HG02870 (cell line): ENCODE data around the gene NFAM1.

ENCODE experiments used
- ATAC-seq: cut with Tn5 transposase; IDR thresholded peaks from one replicate; pipeline ENCODE4 v1.9.1; 2021; ENCODE audit warnings: mild to moderate bottlenecking, moderate library complexity; ENCODE audit not compliant: unreplicated experiment

NFAM1 gene, protein sequence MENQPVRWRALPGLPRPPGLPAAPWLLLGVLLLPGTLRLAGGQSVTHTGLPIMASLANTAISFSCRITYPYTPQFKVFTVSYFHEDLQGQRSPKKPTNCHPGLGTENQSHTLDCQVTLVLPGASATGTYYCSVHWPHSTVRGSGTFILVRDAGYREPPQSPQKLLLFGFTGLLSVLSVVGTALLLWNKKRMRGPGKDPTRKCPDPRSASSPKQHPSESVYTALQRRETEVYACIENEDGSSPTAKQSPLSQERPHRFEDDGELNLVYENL

DNA sequence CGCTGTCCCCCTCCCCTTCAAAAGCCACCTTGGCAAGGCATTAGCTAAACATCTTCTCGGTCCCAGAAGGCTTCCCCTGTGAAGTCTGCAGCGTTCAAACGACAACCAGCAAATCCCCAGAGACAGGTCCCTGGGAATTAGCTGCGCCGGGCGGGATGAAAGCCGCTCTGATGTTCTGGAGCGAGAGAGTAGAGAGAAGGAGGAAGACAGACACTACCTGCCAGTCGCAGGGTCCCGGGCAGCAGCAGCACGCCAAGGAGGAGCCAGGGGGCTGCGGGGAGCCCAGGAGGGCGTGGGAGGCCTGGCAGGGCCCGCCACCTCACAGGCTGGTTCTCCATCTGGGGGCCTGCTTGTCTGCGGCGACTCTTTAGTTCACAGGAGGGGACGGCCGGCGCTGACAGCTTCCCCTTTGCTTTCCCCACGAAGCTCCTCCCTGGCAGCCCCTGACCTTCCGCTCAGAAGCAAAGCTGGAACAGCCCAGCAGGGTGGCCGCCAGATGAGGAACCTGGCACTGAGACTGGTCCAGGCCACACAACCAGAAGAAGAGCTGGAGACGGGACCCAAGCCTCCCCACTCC, at the start of gene NFAM1:
Gene NFAM1 (minus strand): TSS at position 384 of the 577 bp plus-strand sequence. CDS start 46 bp downstream, at position 338.
- ATAC-seq: no peak

DNA sequence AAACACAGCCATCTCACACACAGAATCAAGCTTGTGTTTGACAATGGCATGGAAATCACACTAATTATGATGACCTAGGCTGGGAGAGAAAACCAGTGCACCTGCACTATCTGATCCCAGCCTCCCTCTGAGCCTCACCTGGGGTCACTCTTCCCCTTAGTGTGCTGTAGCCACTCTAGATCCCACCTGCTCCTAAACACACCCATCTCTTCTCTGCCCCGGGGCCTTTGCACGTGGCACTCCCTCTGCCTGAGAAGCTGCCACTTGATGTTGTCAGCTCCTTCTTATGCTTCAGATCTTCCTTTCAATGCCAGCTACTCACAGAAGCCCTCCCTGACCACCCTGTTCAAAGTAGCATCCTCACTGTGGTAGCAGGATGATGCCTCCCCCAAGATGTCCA, 42.9 kb upstream of the NFAM1 start:
- ATAC-seq: no peak

DNA sequence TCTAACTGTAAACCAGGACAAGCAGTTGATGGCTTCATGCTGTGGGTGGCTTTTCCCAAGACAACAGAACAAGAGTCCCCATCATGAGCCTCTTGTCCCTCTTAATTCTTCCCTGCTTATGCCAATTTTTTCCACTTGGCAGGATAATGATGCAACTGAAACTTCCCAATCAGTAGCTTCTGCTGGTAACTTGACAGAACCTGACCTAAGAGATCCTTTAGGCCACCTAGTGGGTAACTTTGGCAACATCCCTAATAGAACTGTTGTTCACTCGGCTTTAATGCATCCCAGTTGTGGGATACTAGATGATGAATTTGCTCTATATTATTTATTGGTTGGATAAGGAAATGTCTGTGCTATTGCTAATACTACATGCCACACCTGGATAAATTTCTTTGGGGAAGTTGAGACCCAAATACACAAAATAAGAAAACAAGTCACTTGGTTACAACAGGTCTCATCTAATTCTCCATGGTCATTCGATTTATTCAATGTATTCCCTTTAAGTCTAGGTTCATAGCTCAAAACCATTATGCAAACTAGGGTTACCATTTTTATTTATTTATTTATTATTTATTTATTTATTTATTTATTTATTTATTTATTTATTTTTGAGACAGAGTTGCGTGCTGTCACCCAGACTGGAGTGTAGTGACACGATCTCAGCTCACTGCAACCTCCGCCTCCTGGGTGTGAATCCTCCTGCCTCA, 41.4 kb upstream of the NFAM1 start:
- no peak for ATAC-seq

DNA sequence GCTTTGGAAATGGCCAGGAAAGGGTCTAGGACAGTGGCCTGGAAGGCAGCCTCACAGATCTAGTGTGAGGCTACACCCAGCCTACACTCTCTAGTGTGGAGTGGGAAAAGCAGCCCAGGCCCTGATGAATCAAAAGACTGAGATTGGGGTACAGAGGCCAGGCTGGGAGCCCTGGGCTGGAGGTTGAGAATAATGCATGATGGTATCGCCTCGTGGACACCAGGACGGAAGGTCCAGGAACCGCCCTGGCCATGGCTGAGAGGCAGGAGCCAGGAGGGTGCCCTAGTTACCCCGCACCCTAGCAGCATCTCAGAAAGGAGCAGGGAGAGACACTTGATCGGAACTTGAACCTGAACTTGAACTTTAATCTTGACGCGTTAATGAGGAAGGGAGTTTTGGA, 40.5 kb upstream of the NFAM1 start:
- no peak for ATAC-seq

DNA sequence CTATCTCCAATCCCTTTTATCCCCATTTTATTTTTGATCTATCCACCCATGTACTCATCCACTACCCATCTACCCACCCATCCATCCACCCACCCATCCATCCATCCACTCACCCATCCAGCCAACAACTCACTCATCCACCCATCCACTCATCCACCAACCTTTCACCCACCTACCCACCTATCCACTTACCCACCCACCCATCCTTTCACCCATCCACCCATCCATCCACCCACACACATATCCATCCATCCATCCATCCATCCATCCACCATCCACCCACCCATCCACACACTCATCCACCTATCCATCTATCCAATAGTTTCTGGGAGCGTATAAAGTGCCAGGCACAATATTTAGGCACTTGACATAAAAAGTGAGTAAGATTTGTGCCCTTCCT, 39.2 kb upstream of the NFAM1 start:
- no peak for ATAC-seq

DNA sequence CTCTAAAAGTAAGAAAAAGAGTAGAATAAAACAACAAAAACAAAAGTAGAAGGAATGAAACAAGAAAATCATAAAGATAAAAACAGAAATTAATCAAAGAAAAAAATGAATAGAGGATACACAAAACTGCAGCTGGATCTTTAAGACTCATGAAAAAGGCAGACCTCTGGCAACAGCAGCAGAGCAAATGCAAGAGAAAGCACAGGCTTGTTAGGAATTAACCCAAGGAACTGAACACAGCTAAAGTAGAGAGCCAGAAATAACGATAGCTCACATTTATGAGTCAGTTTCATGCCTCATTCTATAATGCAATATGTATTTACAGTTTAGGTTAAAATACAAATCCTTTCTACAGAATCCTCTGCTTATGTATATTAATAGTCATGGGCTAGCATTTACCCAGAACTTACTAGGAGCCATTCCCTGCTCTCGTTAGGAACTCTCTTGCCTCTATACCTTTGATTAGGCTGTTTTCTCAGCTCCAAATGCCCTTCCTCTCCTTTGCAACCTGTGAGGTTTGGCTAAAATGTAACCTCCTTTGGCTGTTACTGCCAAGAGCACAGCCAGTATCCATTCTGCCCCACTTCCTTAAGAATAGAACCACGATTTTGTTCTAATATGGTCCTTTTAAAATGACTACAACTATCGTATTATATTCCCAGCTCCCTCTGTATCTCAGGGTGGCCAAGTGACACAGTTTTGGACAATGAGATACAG, 38.3 kb upstream of the NFAM1 start:
- ATAC-seq: no peak

DNA sequence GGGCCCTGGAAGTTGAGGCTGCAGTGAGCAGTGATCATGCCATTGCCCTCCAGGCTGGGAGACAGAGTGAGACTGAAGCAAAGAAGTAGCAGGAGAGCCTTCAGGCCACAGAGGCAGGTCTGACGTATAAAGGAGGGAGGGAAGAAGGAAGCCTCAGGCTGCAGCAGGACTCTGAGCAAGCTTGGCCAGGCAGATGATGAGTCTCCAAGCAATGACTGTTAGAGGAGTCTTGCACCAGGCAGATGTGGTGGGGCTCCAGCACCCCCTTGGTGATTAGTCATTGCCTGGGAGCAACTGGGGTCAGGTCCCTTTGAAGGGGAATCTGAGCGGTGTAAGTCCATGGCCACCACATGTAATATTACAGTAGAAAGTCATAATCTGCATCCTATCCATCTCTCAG, 36.6 kb upstream of the NFAM1 start:
- no peak for ATAC-seq

DNA sequence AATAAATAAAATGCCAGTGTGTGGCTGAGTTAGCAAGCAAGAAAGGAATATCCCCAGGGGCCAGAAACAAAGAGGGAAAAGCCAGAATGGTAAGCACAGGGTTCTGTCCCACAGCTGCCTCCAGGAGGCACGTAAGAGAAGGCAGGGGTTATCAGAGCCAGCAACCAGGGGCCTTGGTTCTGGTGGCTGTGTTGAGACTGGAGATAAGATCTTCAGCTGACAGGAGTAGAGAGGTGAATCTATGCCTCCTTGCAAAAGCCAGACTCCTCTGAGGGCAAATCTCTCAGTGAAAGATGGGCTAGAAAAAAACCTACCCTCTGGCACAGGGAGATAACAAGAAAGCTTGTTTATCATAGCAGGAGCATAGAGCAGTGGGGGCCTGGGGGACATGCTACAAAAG, 29.8 kb upstream of the NFAM1 start:
- ATAC-seq: no peak

DNA sequence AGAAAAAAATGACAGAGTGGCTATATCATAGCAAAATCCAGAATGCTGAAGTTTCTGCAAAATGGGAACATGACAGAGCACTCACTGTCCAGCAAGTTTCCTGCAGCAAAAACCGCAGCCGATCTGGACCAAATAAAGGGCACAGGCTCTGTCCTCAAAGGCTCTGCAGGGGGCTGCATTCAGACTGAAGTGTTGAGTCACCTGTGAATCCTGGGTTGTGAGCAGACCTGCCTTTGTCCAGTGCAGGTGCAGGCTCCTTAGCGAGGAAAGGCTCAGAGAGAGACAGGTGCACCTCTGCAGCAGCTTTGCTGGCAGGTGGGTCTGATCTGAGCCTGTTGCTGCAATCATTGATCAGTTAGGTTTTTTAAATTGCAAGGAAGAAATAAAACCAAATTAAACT, 29.3 kb upstream of the NFAM1 start:
- no peak for ATAC-seq

DNA sequence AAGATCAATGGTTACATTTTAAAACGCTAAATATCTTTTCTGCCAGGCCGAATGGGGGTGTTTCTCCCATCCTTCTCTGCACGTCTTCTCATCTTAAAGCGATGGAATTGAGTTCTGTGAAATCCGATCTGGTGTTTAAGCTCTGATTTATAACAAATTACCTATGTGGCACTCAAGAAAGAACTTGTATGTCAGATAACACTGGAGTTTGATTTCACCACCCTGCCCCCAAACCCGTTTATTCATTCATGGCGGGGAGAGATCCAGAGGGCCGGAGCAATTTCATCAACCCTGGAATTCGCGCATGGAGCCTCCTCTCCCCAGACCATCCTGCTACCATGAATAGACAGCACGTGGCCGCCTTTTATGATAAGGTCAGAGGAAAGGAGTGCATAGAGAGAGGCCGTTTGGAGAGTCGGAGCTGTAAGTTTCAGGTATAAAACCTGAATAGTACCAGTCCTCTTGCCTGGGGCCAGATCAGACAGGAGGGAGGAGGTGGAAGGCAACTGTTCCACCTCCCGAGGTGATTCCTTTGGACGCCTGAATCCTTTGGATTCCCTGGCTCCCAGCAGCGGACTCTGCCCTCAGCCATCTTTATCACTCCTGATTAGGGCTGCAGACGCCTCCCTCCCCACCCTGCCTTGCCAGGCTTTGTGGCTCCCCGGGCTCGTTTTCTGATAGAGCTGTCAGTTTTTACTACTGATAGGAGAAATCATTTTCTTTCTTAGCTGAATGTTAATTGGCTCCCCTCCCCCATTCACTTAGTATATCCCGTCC, 27.3 kb upstream of the NFAM1 start:
- ATAC-seq: no peak

DNA sequence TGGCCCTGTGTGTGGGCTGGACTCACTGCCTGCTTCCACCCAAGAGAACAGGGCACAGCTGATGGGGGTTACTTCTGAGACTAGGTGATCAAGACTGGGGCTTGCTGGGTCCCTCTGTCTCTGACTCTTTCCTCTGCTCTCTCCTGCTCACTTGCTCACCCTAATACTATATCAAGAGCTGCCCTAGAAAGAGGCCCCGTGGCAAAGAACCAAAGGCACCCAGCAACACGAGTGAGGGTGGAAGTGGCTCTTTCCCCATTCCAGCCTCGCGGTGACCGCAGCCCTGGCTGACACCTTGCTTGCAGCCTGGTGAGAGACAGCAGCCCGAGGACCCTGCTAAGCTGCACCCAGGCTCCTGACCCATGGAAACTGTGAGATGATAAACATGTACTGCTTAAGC, 20.7 kb upstream of the NFAM1 start:
- ATAC-seq: no peak

DNA sequence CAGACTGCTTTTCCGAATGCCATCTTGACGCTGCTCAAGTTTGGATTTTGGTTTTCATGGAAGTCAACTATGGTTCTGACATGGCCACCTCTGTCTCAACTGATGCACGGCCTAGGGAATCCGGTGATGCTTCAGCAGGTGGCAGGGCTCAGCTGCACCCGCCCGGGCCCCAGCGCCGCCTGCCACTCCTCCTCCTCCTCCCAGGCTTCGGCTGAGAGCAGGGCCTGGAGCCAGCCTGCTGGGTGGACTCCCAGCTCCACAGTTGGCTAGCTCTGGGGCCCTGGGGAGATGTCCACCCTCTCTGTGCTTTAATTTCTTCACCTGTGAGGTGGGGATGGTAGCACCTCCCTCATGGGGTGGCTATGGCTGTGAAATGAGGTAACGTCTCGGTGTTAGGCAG, 20.3 kb upstream of the NFAM1 start:
- no peak for ATAC-seq

DNA sequence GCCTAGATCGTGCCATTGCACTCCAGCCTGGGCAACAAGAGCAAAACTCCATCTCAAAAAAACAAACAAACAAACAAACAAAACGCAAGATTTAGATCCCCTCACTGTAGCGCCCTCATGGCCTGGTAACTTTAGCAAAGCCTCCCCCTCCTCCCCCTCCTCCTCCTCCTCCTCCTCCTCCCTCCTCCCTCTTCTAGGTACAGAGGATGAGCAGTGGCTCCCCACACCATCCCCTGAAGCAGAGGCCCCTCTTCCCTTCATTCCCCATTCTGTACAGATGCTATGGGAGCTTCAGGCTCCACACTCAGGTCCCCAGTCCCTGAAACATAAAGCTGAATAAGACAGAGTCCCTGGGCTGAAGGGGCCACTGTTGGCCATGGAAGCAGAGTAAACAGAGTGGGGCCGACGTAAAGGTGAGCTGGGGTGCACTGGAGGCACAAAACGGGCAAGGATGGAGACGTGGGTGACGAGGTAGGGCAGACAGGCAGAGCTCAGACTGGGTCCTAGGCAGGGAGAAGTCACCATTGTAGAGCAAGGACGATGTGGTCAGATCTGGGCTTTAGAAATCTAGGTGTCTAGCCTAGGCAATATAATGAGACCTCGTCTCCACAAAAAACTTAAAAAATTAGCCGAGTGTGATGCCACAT, 19.4 kb upstream of the NFAM1 start:
- no peak for ATAC-seq

DNA sequence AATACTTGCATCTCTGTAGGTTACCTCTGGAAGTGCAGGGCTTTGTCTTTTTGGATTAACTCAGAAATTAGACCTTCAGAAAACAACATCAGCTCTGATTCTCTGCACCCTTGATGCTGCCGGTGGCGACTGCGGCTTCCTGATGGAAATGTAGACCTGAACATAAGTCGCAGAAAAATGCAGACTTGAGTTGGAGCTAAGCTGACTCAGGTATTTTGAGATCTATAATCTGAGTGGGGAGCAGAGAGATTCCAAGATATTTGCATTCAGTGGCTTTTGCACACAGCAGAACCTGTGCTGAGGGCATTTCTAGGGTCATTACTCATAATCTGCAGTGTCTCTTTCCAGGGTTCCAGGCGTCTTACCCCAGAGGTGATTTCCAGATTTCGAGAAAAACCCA, 18.7 kb upstream of the NFAM1 start:
- no peak for ATAC-seq

DNA sequence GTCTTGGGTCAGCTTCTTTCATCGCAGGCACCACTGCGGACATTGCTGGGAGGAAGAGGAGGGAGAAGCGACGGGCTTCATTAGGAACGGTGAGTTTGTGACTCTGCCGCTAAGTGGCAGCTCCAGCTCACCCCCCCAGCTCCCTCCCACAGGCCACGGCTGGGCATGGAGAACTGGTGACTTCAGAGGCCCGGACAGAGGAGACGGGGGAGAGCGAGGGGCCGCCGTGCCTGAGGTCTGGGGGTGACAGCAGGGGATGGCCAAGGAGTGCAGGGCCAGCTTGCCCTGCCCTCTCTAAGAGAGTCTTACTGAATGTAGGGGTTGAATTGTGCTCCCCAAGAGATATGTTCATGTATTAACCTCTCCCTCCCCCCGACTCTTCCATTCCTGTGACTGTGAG, 13.9 kb upstream of the NFAM1 start:
- no peak for ATAC-seq

DNA sequence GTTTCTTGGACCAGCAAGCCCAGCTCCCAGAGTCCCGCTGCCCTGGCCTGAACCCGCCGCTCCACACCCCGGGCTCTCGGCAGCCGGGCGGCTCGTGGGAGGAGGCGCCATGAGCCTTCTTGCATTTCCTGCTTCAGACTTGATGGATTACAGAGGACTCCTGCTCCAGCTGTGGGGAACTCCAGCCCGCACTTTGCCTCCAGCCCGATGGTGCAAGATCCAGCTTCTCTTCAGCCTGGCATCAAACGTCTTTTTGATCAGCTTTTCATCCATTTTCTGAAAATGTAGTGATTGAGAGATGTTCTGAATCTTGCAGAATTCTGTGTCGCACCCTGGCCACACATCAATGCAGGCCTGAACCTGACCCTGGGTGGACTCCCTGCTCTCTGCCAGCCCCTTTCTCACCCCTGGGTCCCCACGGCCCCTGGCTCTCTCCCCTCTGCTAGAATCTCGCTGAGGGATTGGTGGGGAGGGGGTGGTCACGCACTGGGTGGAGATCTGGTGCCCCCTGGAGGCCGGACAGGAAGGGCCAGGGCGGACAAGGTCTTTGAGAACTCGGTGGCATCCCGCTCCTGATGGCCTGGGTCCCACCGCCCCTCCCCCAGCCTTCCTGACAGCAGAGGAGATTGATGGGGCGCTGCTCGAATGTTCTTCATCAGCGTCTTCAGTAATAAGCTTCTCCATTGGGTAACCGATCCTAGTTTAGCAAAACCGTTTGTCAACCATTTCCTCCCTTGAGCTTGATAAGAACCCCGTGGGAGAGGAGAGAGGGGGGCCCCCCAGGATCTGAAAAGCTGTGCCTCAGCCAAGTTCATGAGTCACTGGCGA, 12.1 kb upstream of the NFAM1 start:
- ATAC-seq: no peak

DNA sequence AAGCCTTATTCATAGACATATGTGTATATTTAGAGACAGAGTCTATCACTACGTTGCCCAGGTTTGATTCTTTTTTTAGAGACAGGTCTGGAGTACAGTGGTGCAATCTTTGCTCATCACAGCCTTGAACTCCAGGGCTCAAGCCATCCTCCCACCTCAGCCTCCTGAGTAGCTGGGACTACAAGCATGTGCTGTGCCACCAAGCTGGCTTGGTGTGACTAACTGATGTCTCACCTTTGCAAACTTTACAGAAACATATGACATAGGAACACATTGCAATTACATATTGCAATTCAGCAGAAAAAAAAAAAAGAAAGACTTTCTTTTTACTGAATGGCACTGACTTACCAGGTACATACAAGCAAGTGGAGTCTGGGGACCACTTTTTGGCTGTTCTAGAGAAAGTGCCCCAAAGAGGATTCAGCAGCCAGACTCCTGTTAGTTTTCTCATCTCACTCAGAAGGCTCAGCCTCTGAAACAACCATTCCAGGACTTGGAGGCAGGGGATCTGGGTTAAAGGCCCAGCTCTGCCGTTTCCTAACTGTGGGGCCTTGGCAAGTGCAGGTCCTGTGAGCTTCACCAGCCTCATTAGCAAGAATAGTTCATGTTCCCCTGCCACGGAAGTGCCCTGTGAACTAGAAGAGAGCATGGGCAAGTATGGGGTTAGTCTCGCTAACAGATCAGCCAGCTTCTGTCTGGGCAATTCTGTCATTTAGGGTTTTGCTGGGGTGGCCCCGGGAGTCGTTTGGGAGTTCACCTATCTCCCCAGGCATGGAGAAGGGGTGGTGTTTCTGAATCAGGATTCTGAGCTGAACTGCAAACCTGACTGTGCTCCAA, 11.3 kb upstream of the NFAM1 start:
- ATAC-seq: no peak

DNA sequence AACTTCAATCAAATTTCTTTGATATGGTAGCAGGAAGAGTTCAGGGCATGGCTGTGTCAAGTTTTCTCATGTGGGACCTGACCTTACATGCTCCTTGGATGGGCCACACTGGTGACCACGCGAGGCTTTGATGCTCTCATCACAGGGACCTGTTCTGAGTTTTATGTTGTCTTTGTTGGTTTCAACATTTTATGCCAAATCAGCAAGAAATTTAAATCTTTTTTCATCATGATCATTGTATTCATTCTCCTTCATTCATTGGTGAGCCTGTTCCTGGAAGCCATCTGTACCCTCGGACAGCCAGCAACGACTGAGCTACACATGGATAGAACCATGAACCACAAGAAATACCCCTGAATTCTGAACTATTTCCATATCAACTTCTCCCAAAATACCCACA, 10.5 kb upstream of the NFAM1 start:
- no peak for ATAC-seq

DNA sequence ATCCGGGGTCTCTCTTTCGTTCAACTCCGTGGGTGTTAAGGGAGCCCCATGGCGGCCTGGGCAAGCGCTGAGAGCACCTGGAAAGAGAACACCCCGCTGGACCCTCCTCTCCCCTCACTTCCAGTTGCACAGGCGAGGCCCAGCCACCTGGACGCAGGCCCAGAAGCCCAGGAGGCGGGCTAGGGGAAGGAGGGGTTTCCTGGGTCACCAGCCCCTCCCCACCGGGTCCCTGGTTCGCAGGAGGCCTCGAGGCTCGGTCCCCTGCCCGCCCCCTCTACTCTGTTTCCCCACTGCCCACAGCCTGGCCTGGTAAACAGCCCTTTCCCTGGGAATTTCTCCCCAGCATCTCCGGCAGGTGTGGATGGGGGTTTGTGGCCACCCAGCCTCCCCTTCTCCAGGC, 8.5 kb upstream of the NFAM1 start:
- ATAC-seq: no peak
